SK-N-SH (cell line): ENCODE results near the gene GPR137B. TPM values are rescaled to one million over a fixed set of nuclear protein-coding genes. Genes with fewer than 3 reads are reported as not detected.

ENCODE experiments used
- CTCF ChIA-PET: fragments of 300-600, 350-600 bp; formaldehyde crosslinking; extraction: SDS; loops from one replicate; lab custom pipeline; 2021; lab: Yijun Ruan, JAX
- POLR2A ChIA-PET: fragments of 350-600 bp; sonication (Branson Sonifier 250); formaldehyde crosslinking; extraction: SDS; loops from one replicate; lab custom pipeline; 2020; ENCODE audit warnings: antibody characterized with exemption, inconsistent platforms; lab: Yijun Ruan, JAX
- DNase-seq: peaks from one replicate; pipeline ENCODE4 v3.0.0; 2012
- H2AFZ ChIP-seq: fragments of 200-600 bp; sonication (generic); 2 replicates; pipeline ENCODE4 v1.8.1; 2016; ENCODE audit warnings: antibody characterized with exemption, mild to moderate bottlenecking, low read depth
- H3F3A ChIP-seq: fragments of 200-600 bp; sonication (generic); replicated peaks from 2 replicates; pipeline ENCODE3; 2016; ENCODE audit warnings: antibody characterized with exemption, mild to moderate bottlenecking; ENCODE audit not compliant: insufficient read depth
- H3K27ac ChIP-seq, 2 experiments: fragments of 200-500 bp in 1 of 2; fragments of 200-600 bp in 1 of 2; sonication (Bioruptor generic) in 1 of 2; sonication (generic), shearing (Covaris generic) in 1 of 2; 2 replicates each; pipeline versions ENCODE4 v1.5.1 to v1.6.1; 2014 to 2016; ENCODE audit warnings: low read depth in 2 of 2, inconsistent platforms in 1 of 2, low read length in 1 of 2, mild to moderate bottlenecking in 1 of 2, mixed read lengths in 1 of 2
- H3K27me3 ChIP-seq: fragments of 200-600 bp; sonication (generic), shearing (Covaris generic); 2 replicates; pipeline ENCODE4 v1.6.1; 2016; ENCODE audit warnings: mixed run types; ENCODE audit not compliant: insufficient read depth
- H3K36me3 ChIP-seq, 2 experiments: fragments of 200-500 bp in 1 of 2; fragments of 200-600 bp in 1 of 2; sonication (Bioruptor generic) in 1 of 2; sonication (generic) in 1 of 2; replicated peaks in 1 of 2; 2 replicates each; pipeline versions ENCODE3 to v1.5.1; 2014 to 2016; ENCODE audit warnings: low read length in 1 of 2, mild to moderate bottlenecking in 1 of 2; ENCODE audit not compliant: insufficient read depth in 2 of 2, control insufficient read depth in 1 of 2
- H3K4me1 ChIP-seq, 2 experiments: fragments of 200-500 bp in 1 of 2; fragments of 200-600 bp in 1 of 2; sonication (Bioruptor generic) in 1 of 2; sonication (generic), shearing (Covaris generic) in 1 of 2; 2 replicates each; pipeline versions ENCODE4 v1.5.1 to v1.6.1; 2014 to 2016; ENCODE audit warnings: low read depth in 1 of 2, low read length in 1 of 2, mixed run types in 1 of 2; ENCODE audit not compliant: insufficient read depth in 2 of 2, control insufficient read depth in 1 of 2
- H3K4me2 ChIP-seq: fragments of 200-600 bp; sonication (generic), shearing (Covaris generic); 2 replicates; pipeline ENCODE4 v1.6.1; 2017; ENCODE audit warnings: mixed run types
- H3K4me3 ChIP-seq, 2 experiments: fragments of 200-500 bp in 1 of 2; fragments of 200-600 bp in 1 of 2; sonication (Bioruptor generic) in 1 of 2; sonication (generic), shearing (Covaris generic) in 1 of 2; 2 replicates each; pipeline versions ENCODE4 v1.5.1 to v1.8.1; 2014 to 2016; ENCODE audit warnings: low read depth in 2 of 2, inconsistent platforms in 1 of 2, low read length in 1 of 2, mild to moderate bottlenecking in 1 of 2, mixed read lengths in 1 of 2, moderate library complexity in 1 of 2
- H3K79me2 ChIP-seq: fragments of 200-600 bp; sonication (generic); 2 replicates; pipeline ENCODE4 v1.8.1; 2017; ENCODE audit warnings: mild to moderate bottlenecking; ENCODE audit not compliant: insufficient read depth
- H3K9ac ChIP-seq: fragments of 200-600 bp; sonication (generic); 2 replicates; pipeline ENCODE4 v1.6.1; 2017; ENCODE audit warnings: mixed run types
- H3K9me2 ChIP-seq: fragments of 200-600 bp; sonication (generic); 2 replicates; pipeline ENCODE4 v1.6.1; 2017; ENCODE audit warnings: mixed run types
- H3K9me3 ChIP-seq: fragments of 200-600 bp; sonication (generic); 2 replicates; pipeline ENCODE4 v1.6.1; 2017; ENCODE audit warnings: mixed run types, mild to moderate bottlenecking, moderate library complexity
- H4K20me1 ChIP-seq: fragments of 200-600 bp; sonication (generic); 2 replicates; pipeline ENCODE4 v1.6.1; 2017; ENCODE audit warnings: mild to moderate bottlenecking, mixed run types; ENCODE audit not compliant: insufficient read depth
- EZH2phosphoT487 ChIP-seq: fragments of 200-600 bp; sonication (generic); IDR thresholded peaks from 2 replicates; pipeline ENCODE4 v1.6.1; 2017; ENCODE audit warnings: low read depth, mixed run types, mild to moderate bottlenecking, antibody characterized with exemption, moderate library complexity, borderline replicate concordance
- FOXJ3 ChIP-seq: sonication (generic); formaldehyde crosslinking; IDR thresholded peaks from 2 replicates; pipeline ENCODE4 v1.5.1; 2020; ENCODE audit warnings: mild to moderate bottlenecking, missing genetic modification reagents
- FOXM1 ChIP-seq: IDR thresholded peaks from 2 replicates; pipeline ENCODE4 v1.4.0; 2012; ENCODE audit warnings: low read depth, mild to moderate bottlenecking
- GABPA ChIP-seq: IDR thresholded peaks from 2 replicates; pipeline ENCODE4 v1.4.0; 2012; ENCODE audit warnings: low read depth, mild to moderate bottlenecking
- IRF3 ChIP-seq: fragments of 150-350 bp; IDR thresholded peaks from 2 replicates; pipeline ENCODE4 v1.6.1; 2016; ENCODE audit warnings: mild to moderate bottlenecking, low read depth, low read length
- JUND ChIP-seq: IDR thresholded peaks from 2 replicates; pipeline ENCODE4 v1.4.0; 2012
- MAX ChIP-seq: IDR thresholded peaks from 2 replicates; pipeline ENCODE4 v1.4.0; 2012; ENCODE audit warnings: low read depth
- MEF2A ChIP-seq: IDR thresholded peaks from 2 replicates; pipeline ENCODE4 v1.4.0; 2012; ENCODE audit warnings: low read depth, borderline replicate concordance
- MXI1 ChIP-seq: IDR thresholded peaks from 2 replicates; pipeline ENCODE4 v1.6.1; 2012; ENCODE audit warnings: mild to moderate bottlenecking, low read depth, low read length, improper control_type of control experiment
- NRF1 ChIP-seq: IDR thresholded peaks from 2 replicates; pipeline ENCODE4 v1.6.1; 2012; ENCODE audit warnings: low read depth, mild to moderate bottlenecking, low read length
- PBX3 ChIP-seq: IDR thresholded peaks from 2 replicates; pipeline ENCODE4; 2012
- POLR2AphosphoS5 ChIP-seq: IDR thresholded peaks from 2 replicates; pipeline ENCODE4 v1.6.1; 2012; ENCODE audit warnings: low read depth, low read length
- RAD21 ChIP-seq: IDR thresholded peaks from 2 replicates; pipeline ENCODE4 v1.6.1; 2012; ENCODE audit warnings: mild to moderate bottlenecking, low read length
- RCOR1 ChIP-seq: fragments of 150-350 bp; IDR thresholded peaks from 2 replicates; pipeline ENCODE4 v1.6.1; 2017; ENCODE audit warnings: antibody characterized with exemption, low read length
- REST ChIP-seq: IDR thresholded peaks from 2 replicates; pipeline ENCODE4 v1.6.1; 2012; ENCODE audit warnings: mild to moderate bottlenecking, low read depth, low read length, moderate library complexity
- SIN3A ChIP-seq: IDR thresholded peaks from 2 replicates; pipeline ENCODE4 v1.6.1; 2012; ENCODE audit warnings: low read depth, mild to moderate bottlenecking, low read length, moderate library complexity, borderline replicate concordance
- TEAD4 ChIP-seq: IDR thresholded peaks from 2 replicates; pipeline ENCODE4 v1.4.0; 2012; ENCODE audit warnings: mild to moderate bottlenecking, borderline replicate concordance; ENCODE audit not compliant: insufficient read depth
- USF1 ChIP-seq: IDR thresholded peaks from 2 replicates; pipeline ENCODE4 v1.4.0; 2012; ENCODE audit warnings: low read depth, borderline replicate concordance
- USF2 ChIP-seq: fragments of 150-350 bp; IDR thresholded peaks from 2 replicates; pipeline ENCODE4 v1.6.1; 2017; ENCODE audit warnings: antibody characterized with exemption, low read length, low read depth, borderline replicate concordance
- WGBS: methylation state at CpG from one replicate; pipeline ENCODE4 v1.1.6; 2017; ENCODE audit warnings: low lambda C conversion rate; 5-methylcytosine and 5-hydroxymethylcytosine counted together
- polyA plus RNA-seq, 3 experiments: library from polyadenylated mRNA; depleted of rRNA; stranded (reverse); fragments of >200 nt; gene quantifications; 2 replicates each; pipeline ENCODE4 v1.2.3, GENCODE V29; 2012

The GPR137B gene
- polyA plus RNA-seq, 1 of the 3 experiments (the other 2 are of a cell fraction) = 7.0 TPM

GRCh38 chr1:236150986-236151385, 8.6 kb downstream of the GPR137B start (continued):
- no peak for TF ChIP-seq MEF2A
- no peak for TF ChIP-seq MXI1
- no peak for TF ChIP-seq RAD21
- no peak for TF ChIP-seq REST
- no peak for TF ChIP-seq USF2
- TF ChIP-seq EZH2phosphoT487 = no peak

GRCh38 chr1:236151739-236152424, 9.5 kb downstream of the GPR137B start:
- WGBS = 94% methylated on average over 11 of the region's 12 CpGs
- Histone ChIP-seq H3K4me2 (no peak overlapping the region), H3K9me2 (no peaks in the 10 kb centered on the region), H4K20me1 (no peaks in the 10 kb centered on the region), H3K27ac (no peak overlapping the region), H3K36me3 (no peaks in the 10 kb centered on the region), H3K79me2 (no peaks in the 10 kb centered on the region), H3K9ac (no peak overlapping the region), H3K4me3 (no peak overlapping the region), H3K4me1 (no peaks in the 10 kb centered on the region; a peak in 1 of 4 replicates), H3K9me3 (no peaks in the 10 kb centered on the region), H2AFZ (no peak overlapping the region), H3F3A (no peaks in the 10 kb centered on the region), H3K27me3 (no peaks in the 10 kb centered on the region)
- CTCF ChIA-PET = interaction anchor here (0.9 to 1.0 kb wide), 2 partner anchors 9 to 14 kb away, joined by 3 to 4 read pairs; no protein-coding TSS in a partner anchor
- POLR2A ChIA-PET = no interaction called here
- DNase-seq = no peak
- TF ChIP-seq JUND = no peak
- no peak for TF ChIP-seq GABPA
- no peak for TF ChIP-seq FOXJ3 (CRISPR knock-in tag)
- no peak for TF ChIP-seq FOXM1
- no peak for TF ChIP-seq POLR2AphosphoS5
- no peak for TF ChIP-seq IRF3
- TF ChIP-seq MAX = no peak
- no peak for TF ChIP-seq TEAD4
- TF ChIP-seq MXI1 = no peak
- TF ChIP-seq NRF1 = no peak
- no peak for TF ChIP-seq USF1
- TF ChIP-seq SIN3A = no peak
- TF ChIP-seq PBX3 = no peak
- TF ChIP-seq RAD21 = no peak
- TF ChIP-seq RCOR1 = no peak
